Lung (tissue), 12 donors: ENCODE results near the gene PLEKHM1. TPM values are rescaled to one million over a fixed set of nuclear protein-coding genes. Genes with fewer than 3 reads are reported as not detected.

Experiments
- ATAC-seq: fragments of 200-7000 bp; cut with Tn5 transposase; one replicate; pipeline ENCODE4 v1.9.1; 2020; ENCODE audit warnings: moderate number of reproducible peaks; ENCODE audit not compliant: insufficient read depth, low FRiP score
- DNase-seq, 3 donors: peaks; one replicate each; pipeline ENCODE4 v3.0.0-alpha.2; 2013 to 2017
- H3K27ac ChIP-seq, 2 donors: one replicate each; pipeline ENCODE4 v1.5.1; 2013; ENCODE audit warnings: mild to moderate bottlenecking in 2 of 2, moderate library complexity in 2 of 2, control low read depth in 1 of 2, inconsistent platforms in 1 of 2, low read depth in 1 of 2, low read length in 1 of 2
- H3K27me3 ChIP-seq, 3 donors: one replicate each; pipeline ENCODE4 v1.5.1; 2013; ENCODE audit warnings: low read length in 2 of 3; ENCODE audit not compliant: control insufficient read depth in 3 of 3, insufficient read depth in 3 of 3
- H3K36me3 ChIP-seq, 4 donors: one replicate each; pipeline ENCODE4 v1.5.1; 2013; ENCODE audit warnings: low read length in 4 of 4, mild to moderate bottlenecking in 1 of 4, moderate library complexity in 1 of 4; ENCODE audit not compliant: control insufficient read depth in 4 of 4, insufficient read depth in 4 of 4
- H3K4me1 ChIP-seq, 5 donors: one replicate each; pipeline ENCODE4 v1.5.1; 2013; ENCODE audit warnings: low read length in 5 of 5, mild to moderate bottlenecking in 2 of 5, moderate library complexity in 1 of 5; ENCODE audit not compliant: control insufficient read depth in 5 of 5, insufficient read depth in 5 of 5
- H3K4me3 ChIP-seq: one replicate; pipeline ENCODE4 v1.5.1; 2013; ENCODE audit warnings: mild to moderate bottlenecking, control low read depth, moderate library complexity
- H3K9ac ChIP-seq, 2 donors: one replicate each; pipeline ENCODE4 v1.5.1; 2013; ENCODE audit warnings: low read length in 2 of 2, control low read depth in 1 of 2; ENCODE audit not compliant: insufficient read depth in 1 of 2
- H3K9me3 ChIP-seq, 4 donors: one replicate each; pipeline ENCODE4 v1.5.1; 2013; ENCODE audit warnings: low read length in 3 of 4, mild to moderate bottlenecking in 1 of 4, moderate library complexity in 1 of 4; ENCODE audit not compliant: control insufficient read depth in 4 of 4, insufficient read depth in 3 of 4
- WGBS, 2 donors: extraction: QIAGEN DNeasy Blood & Tissue Kit; methylation state at CpG; one replicate each; pipeline ENCODE4 v1.1.7; 2013; 5-methylcytosine and 5-hydroxymethylcytosine counted together
- polyA plus RNA-seq, 2 donors: library from polyadenylated mRNA; stranded (reverse); fragments of 200-250 nt; gene quantifications; one replicate each; pipeline ENCODE4 v1.2.1, GENCODE V29; 2013
- total RNA-seq, 2 donors: library from RNA; depleted of rRNA in 1 of 2; stranded (reverse); fragments of >200 nt in 1 of 2; gene quantifications; one replicate each; pipeline ENCODE4 v1.2.1, GENCODE V29; 2014 to 2021
- TF ChIP-seq, protein P1 (sequence below): IDR thresholded peaks from 2 replicates; pipeline ENCODE4 v1.5.1; 2012; ENCODE audit warnings: mild to moderate bottlenecking; ENCODE audit errors: control extremely low read depth, extremely low read depth
- donor health status: control.
- donor health status: control.
- donor health status: Bipolar disorder and iron deficiency.
- donor health status: healthy.
- donor health status: DM: yes; HTN: yes; CAD: no.

The PLEKHM1 gene
- total and polyA plus RNA-seq, 4 donors = 21.0 to 82.2 (median 24.4) TPM

DNA sequence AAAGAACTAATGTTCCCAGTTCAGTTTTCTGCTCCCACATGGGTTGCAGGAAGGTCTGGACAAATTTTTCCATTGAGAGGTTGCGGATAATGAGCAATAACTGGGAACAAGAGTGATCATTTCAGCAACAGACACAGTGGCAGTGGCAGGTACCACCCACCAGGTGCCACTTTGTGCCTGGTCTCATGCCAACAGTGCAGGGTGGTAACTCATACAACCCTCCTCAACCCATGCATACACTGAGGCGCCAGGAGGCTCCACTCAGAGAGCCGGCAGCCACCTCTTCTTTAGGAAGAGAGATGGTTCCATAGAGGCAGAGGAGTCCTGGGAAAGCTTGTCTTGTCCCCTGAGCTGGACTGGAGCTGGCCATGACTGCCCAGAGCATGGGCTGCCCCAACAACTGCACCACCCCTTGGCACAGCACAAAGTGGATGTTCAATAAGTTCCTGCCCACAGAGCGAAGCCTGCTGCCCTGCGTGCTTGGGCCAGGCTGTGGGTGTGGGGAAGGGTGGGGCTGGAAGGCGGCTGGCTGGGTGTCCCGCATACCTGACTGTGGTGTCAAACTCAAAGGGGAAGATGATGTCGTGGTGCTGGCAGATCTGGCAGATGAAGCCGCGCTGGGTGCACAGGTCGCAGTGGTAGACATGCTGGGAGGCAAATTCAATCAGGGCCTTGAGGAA, 51.5 kb downstream of the PLEKHM1 start:
- Histone ChIP-seq H3K27me3 (no peaks in the 10 kb centered on the region), H3K36me3 (peaks cover 0 to 37% (median 3%) of the 10 kb centered on the region in 4 donors), H3K9me3 (peaks cover 0 to 3% (median 0%) of the 10 kb centered on the region in 4 donors), H3K4me3 (no peak overlapping the region), H3K4me1 (peaks cover 0 to 4% (median 0%) of the 10 kb centered on the region in 5 donors), H3K9ac (no peak overlapping the region), H3K27ac (peak overlapping the region in 1 of 2 donors; percentile 3)
- 88 to 89% methylated on average over 11 of the region's 11 CpGs for WGBS, 2 donors
- no peak for ATAC-seq
- TF ChIP-seq, protein P1, sequence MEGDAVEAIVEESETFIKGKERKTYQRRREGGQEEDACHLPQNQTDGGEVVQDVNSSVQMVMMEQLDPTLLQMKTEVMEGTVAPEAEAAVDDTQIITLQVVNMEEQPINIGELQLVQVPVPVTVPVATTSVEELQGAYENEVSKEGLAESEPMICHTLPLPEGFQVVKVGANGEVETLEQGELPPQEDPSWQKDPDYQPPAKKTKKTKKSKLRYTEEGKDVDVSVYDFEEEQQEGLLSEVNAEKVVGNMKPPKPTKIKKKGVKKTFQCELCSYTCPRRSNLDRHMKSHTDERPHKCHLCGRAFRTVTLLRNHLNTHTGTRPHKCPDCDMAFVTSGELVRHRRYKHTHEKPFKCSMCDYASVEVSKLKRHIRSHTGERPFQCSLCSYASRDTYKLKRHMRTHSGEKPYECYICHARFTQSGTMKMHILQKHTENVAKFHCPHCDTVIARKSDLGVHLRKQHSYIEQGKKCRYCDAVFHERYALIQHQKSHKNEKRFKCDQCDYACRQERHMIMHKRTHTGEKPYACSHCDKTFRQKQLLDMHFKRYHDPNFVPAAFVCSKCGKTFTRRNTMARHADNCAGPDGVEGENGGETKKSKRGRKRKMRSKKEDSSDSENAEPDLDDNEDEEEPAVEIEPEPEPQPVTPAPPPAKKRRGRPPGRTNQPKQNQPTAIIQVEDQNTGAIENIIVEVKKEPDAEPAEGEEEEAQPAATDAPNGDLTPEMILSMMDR = no peak
- no peak for DNase-seq

DNA sequence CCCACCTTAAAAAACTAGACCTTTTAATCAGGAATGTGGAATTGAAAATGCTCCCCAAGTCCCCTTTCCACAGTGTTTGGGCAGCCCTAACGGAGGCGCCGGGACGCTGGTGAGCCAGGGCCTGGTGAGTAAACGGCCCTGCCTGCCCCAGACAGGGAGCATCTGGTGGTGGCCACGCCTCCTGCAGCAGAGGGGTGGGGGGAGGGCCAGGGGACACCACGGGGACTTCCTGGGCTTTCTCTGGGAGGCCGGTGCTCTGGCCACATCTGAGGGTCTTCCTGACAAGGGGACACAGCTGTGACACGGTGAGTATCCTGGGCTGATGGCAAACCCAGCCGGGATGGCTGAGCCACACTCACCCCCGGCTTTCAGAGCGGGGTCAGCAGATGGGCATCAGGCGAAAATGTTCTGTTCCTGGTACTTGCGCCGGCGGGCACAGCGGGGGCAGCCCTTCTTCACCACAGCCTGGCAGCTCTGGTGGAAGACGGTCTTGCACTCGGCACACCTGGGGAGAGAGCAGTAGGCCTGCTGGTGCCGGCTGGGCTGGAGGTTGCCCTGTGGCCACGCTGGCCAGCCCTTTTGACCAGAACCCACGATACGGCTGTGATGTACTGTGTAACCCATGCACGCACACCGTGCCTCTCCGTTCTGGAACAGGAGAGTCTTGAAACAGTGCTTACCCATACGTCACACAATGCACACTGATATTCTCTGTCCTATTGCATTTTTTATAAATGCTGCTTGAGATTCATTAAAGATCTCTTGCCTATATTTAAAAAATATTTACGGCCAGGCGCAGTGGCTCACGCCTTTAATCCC, 52.8 kb downstream of the PLEKHM1 start:
- Histone ChIP-seq H3K4me3 (no peak overlapping the region), H3K27ac (no peak overlapping the region), H3K27me3 (peaks cover 0 to 8% (median 0%) of the 10 kb centered on the region in 3 donors), H3K9me3 (peaks cover 0 to 3% (median 0%) of the 10 kb centered on the region in 4 donors), H3K36me3 (peaks cover 0 to 36% (median 3%) of the 10 kb centered on the region in 4 donors), H3K9ac (no peak overlapping the region), H3K4me1 (peaks cover 0 to 7% (median 0%) of the 10 kb centered on the region in 5 donors)
- DNase-seq (no peak), ATAC-seq (no peak)
- 89 to 90% methylated on average over 30 of the region's 30 CpGs for WGBS, 2 donors
- TF ChIP-seq, protein P1 = no peak

DNA sequence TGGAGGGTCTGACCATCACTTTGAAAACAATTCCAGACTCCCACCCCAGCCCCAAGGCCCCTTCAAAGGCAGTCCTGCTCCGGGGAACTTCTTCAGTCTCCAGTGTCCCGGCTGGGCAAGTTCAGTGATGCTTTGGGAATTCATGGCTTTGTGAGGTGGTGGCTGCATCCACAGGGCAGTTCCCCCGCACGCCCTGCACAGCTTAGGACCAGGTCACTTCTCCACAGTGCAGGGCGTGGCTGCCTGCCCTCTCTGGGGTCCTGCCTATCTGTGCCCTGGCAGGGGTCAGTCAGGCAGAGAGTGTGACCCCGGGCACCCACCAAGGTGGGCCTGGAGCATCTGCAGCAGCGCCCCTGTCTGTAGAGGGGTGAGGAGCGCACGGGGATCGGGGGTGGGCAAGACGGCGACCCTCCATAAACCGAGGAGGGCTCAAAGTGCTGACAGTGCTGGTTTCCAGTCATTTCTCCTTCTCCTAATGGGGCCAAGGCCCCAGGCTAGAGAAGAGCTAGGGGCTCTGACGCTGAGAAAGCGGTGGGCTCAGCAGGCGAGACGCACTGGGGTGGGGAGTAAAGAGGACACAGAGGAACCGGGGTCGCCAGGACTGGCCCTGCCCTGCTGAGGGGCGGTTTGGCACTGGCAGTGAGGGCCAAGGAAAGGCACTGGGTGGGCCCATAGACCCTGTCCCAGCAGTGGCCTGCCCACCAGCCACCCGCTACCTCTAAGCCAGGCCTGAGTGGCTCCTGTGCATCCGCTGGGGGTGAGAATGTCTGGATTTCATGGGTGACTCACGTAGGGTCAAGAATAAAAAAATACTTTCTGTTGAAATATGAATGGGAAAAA, 53.7 kb downstream of the PLEKHM1 start:
- Histone ChIP-seq H3K9ac (no peak overlapping the region), H3K9me3 (peaks cover 0 to 3% (median 0%) of the 10 kb centered on the region in 4 donors), H3K36me3 (peaks cover 0 to 36% (median 3%) of the 10 kb centered on the region in 4 donors), H3K27ac (no peak overlapping the region), H3K4me1 (peaks cover 0 to 7% (median 0%) of the 10 kb centered on the region in 5 donors), H3K27me3 (peaks cover 0 to 10% (median 0%) of the 10 kb centered on the region in 3 donors), H3K4me3 (no peak overlapping the region)
- DNase-seq (no peak), ATAC-seq (no peak)
- 94% methylated on average over 23 of the region's 23 CpGs for WGBS, 2 donors
- TF ChIP-seq, protein P1 = no peak
